Lower lobe of right lung (tissue), 2 donors: ENCODE measurements around the gene SNX11. TPM values are rescaled to one million over a fixed set of nuclear protein-coding genes. Genes with fewer than 3 reads are reported as not detected.
A peak's percentile ranks its signal among the peaks of the same experiment; 100 is the strongest.

ENCODE experiments used
- ATAC-seq, 2 donors: fragments of 200-7000 bp; cut with Tn5 transposase; one replicate each; pipeline ENCODE4 v1.9.1; 2020 to 2022; ENCODE audit warnings: mild to moderate bottlenecking in 2 of 2, moderate library complexity in 2 of 2
- DNase-seq: peaks from one replicate; pipeline ENCODE4 v3.0.0-alpha.2; 2020
- H3K27ac ChIP-seq: fragments of 200-600 bp; one replicate; pipeline ENCODE4 v1.8.0; 2022
- H3K27me3 ChIP-seq: fragments of 200-600 bp; one replicate; pipeline ENCODE4 v1.8.0; 2022; ENCODE audit warnings: low read depth
- H3K36me3 ChIP-seq: fragments of 200-600 bp; one replicate; pipeline ENCODE4 v1.8.0; 2022; ENCODE audit warnings: mild to moderate bottlenecking
- H3K4me1 ChIP-seq: fragments of 200-600 bp; one replicate; pipeline ENCODE4 v1.8.0; 2022
- H3K4me3 ChIP-seq: fragments of 200-600 bp; one replicate; pipeline ENCODE4 v1.8.0; 2022; ENCODE audit warnings: mild to moderate bottlenecking
- H3K9me3 ChIP-seq: fragments of 200-600 bp; one replicate; pipeline ENCODE4 v1.8.0; 2022
- CTCF ChIP-seq: fragments of 200-600 bp; IDR thresholded peaks from one replicate; pipeline ENCODE4 v1.8.0; 2022; ENCODE audit warnings: antibody characterized with exemption, mild to moderate bottlenecking
- intact Hi-C: fragments of 100-400 bp; cut with DNase I; formaldehyde crosslinking; loops from one replicate; pipeline ENCODE4 v1.11.0; 2022
- total RNA-seq: library from RNA; stranded (reverse); fragmentation: NEBNext Ultra II Directional; extraction: Animal tissue kit (Norgen Biotek cat#: 25700); gene quantifications from one replicate; pipeline ENCODE4 v1.2.1, GENCODE V29; 2021
- donor health status: DM: no; HTN: yes; CAD: no; lungs with severe emphysema.

The SNX11 gene
- total RNA-seq, 1 donor from 2014 or later = 19.7 TPM

GRCh38 chr17:48151220-48151619 lies 43.7 kb downstream of the SNX11 start:
- Histone ChIP-seq H3K27me3 (peaks cover 41% of the 10 kb centered on the region), H3K4me3 (no peak overlapping the region), H3K36me3 (no peaks in the 10 kb centered on the region), H3K4me1 (no peaks in the 10 kb centered on the region), H3K27ac (no peak overlapping the region), H3K9me3 (no peaks in the 10 kb centered on the region)
- intact Hi-C loops = no loop called here
- TF ChIP-seq CTCF = no peak
- DNase-seq (no peak), ATAC-seq (no peak)

GRCh38 chr17:48152289-48152688 lies 44.7 kb downstream of the SNX11 start:
- Histone ChIP-seq H3K9me3 (no peaks in the 10 kb centered on the region), H3K27ac (no peak overlapping the region), H3K27me3 (peaks cover 37% of the 10 kb centered on the region), H3K4me1 (no peaks in the 10 kb centered on the region), H3K4me3 (no peak overlapping the region), H3K36me3 (no peaks in the 10 kb centered on the region)
- intact Hi-C loops = no loop called here
- DNase-seq (no peak), ATAC-seq (no peak)
- no peak for TF ChIP-seq CTCF

GRCh38 chr17:48153691-48154358 lies 46.3 kb downstream of the SNX11 start:
- Histone ChIP-seq H3K36me3 (no peaks in the 10 kb centered on the region), H3K27ac (no peak overlapping the region), H3K4me1 (no peaks in the 10 kb centered on the region), H3K9me3 (no peaks in the 10 kb centered on the region), H3K27me3 (peaks cover 21% of the 10 kb centered on the region), H3K4me3 (no peak overlapping the region)
- intact Hi-C loops = no loop called here
- ATAC-seq (no peak), DNase-seq (no peak)
- TF ChIP-seq CTCF = peak; percentile 38

GRCh38 chr17:48155889-48156611 lies 48.5 kb downstream of the SNX11 start:
- TF ChIP-seq CTCF = no peak
- H3K27me3 ChIP-seq = peaks cover 8% of the 10 kb centered on the region
- H3K4me3 ChIP-seq = no peak overlapping the region
- DNase-seq (no peak), ATAC-seq (no peak)
- no peaks in the 10 kb centered on the region for H3K4me1 ChIP-seq
- H3K36me3 ChIP-seq = no peaks in the 10 kb centered on the region
- intact Hi-C loops = no loop called here
- no peak overlapping the region for H3K27ac ChIP-seq
- no peaks in the 10 kb centered on the region for H3K9me3 ChIP-seq

GRCh38 chr17:48159232-48159631 lies 51.7 kb downstream of the SNX11 start:
- H3K4me1 ChIP-seq = no peaks in the 10 kb centered on the region
- H3K9me3 ChIP-seq = no peaks in the 10 kb centered on the region
- H3K27me3 ChIP-seq = no peaks in the 10 kb centered on the region
- intact Hi-C loops = no loop called here
- H3K27ac ChIP-seq = no peak overlapping the region
- DNase-seq = no peak
- H3K36me3 ChIP-seq = no peaks in the 10 kb centered on the region
- H3K4me3 ChIP-seq = no peak overlapping the region
- no peak for TF ChIP-seq CTCF
- no peak for ATAC-seq
